Activated CD4-positive, alpha-beta T cell treated with anti-CD3 and anti-CD28 coated beads, Interleukin-2, amount 50 U/mL, for 4 hours (primary cell): Measurements from ENCODE around the gene ACSL1.
"Not testable (repeated sequence)": the region's sequence is repeated elsewhere in the genome, so short reads cannot be mapped to it uniquely, and the experiment has no call there.

Source experiments
- DNase-seq, 2 experiments: peaks; one replicate each; pipeline ENCODE4 v3.0.0-alpha.2; 2020

Gene ACSL1

GRCh38 chr4:184825896-184826690, at the start of gene ACSL1:
TSS of gene ACSL1 (minus strand) at chr4:184825968. CDS start at chr4:184803514, 22,454 bp downstream.
- peak; percentile 72 to 77 for DNase-seq

- DNase-seq, result no peak
Measured at GRCh38 chr4:184873054-184873453, 47.3 kb upstream of the ACSL1 start.

- no peak for DNase-seq
Measured at GRCh38 chr4:184870718-184871117, 45.0 kb upstream of the ACSL1 start.

- no peak for DNase-seq
Measured at GRCh38 chr4:184868623-184869022, 42.9 kb upstream of the ACSL1 start.

- DNase-seq, result no peak
Measured at GRCh38 chr4:184863916-184864315, 38.1 kb upstream of the ACSL1 start.

GRCh38 chr4:184861047-184861446, 35.3 kb upstream of the ACSL1 start:
- DNase-seq, result no peak

GRCh38 chr4:184860018-184860779, 34.4 kb upstream of the ACSL1 start:
- no peak for DNase-seq

GRCh38 chr4:184857441-184858121, 31.8 kb upstream of the ACSL1 start:
- no peak for DNase-seq

- no peak for DNase-seq
Measured at GRCh38 chr4:184856277-184856609, 30.5 kb upstream of the ACSL1 start.

GRCh38 chr4:184854673-184855072, 28.9 kb upstream of the ACSL1 start:
- no peak for DNase-seq

- DNase-seq, result no peak
Measured at GRCh38 chr4:184853436-184853835, 27.7 kb upstream of the ACSL1 start.

GRCh38 chr4:184851886-184852285, 26.1 kb upstream of the ACSL1 start:
- DNase-seq, result no peak

- no peak for DNase-seq
Measured at GRCh38 chr4:184851200-184851541, 25.4 kb upstream of the ACSL1 start.

- no peak for DNase-seq
Measured at GRCh38 chr4:184850431-184851199, 24.8 kb upstream of the ACSL1 start.

GRCh38 chr4:184850018-184850417, 24.2 kb upstream of the ACSL1 start:
- DNase-seq, result no peak

- DNase-seq, result no peak
Measured at GRCh38 chr4:184849185-184849584, 23.4 kb upstream of the ACSL1 start.

GRCh38 chr4:184848510-184848909, 22.7 kb upstream of the ACSL1 start:
- no peak for DNase-seq

- no peak for DNase-seq
Measured at GRCh38 chr4:184846531-184846930, 20.8 kb upstream of the ACSL1 start.

GRCh38 chr4:184845367-184846021, 19.7 kb upstream of the ACSL1 start:
- DNase-seq, result no peak

GRCh38 chr4:184844742-184845141, 19.0 kb upstream of the ACSL1 start:
- DNase-seq, result no peak

- DNase-seq, result no peak
Measured at GRCh38 chr4:184843984-184844554, 18.3 kb upstream of the ACSL1 start.

- not testable (repeated sequence) for DNase-seq
Measured at GRCh38 chr4:184839075-184839399, 13.3 kb upstream of the ACSL1 start.
